Measurements from ENCODE around the gene TNFRSF12A.
"Not testable (repeated sequence)": the region's sequence is repeated elsewhere in the genome, so short reads cannot be mapped to it uniquely, and the experiment has no call there.

The TNFRSF12A gene

DNA sequence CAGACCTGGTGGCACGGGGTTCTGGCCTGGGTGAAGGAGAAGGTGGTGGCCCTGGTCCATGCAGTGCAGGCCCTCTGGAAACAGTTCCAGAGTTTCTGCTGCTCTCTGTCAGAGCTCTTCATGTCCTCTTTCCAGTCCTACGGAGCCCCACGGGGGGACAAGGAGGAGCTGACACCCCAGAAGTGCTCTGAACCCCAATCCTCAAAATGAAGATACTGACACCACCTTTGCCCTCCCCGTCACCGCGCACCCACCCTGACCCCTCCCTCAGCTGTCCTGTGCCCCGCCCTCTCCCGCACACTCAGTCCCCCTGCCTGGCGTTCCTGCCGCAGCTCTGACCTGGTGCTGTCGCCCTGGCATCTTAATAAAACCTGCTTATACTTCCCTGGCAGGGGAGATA lies 49.0 kb downstream of the TNFRSF12A start:
- DNase-seq = not testable (repeated sequence)

DNA sequence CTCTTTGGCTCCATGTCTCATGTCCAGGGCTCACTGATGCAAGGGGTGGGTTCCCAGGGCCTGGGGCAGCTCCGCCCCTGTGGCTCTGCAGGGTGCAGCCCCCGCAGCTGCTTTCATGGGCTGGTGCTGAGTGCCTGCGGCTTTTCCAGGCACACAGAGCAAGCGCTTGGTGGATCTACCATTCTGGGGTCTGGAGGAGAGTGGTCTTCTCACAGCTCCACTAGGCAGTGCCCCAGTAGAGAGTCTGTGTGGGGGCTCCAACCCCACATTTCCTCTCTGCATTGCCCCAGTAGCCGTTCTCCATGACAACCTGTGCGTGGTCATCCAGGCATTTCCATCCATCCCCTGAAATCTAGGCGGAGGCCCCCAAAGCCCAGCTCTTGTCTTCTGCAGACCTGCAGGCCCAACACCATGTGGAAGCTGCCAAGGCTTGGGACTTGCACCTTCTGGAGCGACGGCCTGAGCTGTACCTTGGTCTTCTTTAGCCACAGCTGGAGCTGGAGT lies 50.5 kb downstream of the TNFRSF12A start:
- DNase-seq = no peak

DNA sequence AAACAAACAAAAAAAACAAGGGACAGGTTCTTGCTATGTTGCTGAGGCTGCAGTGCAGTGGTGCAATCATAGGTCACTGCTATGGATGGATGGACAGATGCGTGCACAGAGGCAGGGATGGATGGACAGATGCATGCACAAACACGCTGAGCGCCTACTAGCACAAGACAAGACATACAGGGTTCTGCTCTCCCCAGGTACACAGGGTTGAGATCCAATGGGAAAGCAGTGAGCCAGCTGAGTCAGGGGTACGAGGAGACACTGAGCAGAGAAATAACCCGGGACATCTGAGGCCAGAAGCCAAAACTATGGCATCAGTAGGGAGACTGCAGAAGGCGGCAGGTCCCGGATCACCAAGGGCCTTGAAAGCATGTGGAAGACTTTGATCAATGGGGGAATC lies 51.5 kb downstream of the TNFRSF12A start:
- DNase-seq = no peak

Measured in NCI-H187 (cell line).